Keratinocyte (primary cell): ENCODE measurements around the gene SERINC1.

ENCODE experiments used
- CTCF ChIP-seq, 3 experiments: IDR thresholded peaks in 1 of 3; conservative IDR thresholded peaks in 1 of 3; optimal IDR thresholded peaks in 1 of 3; 2 replicates in 2 of 3; 3 replicates in 1 of 3; pipeline versions ENCODE3 to v1.5.1; 2011; ENCODE audit warnings: low read length in 3 of 3, mild to moderate bottlenecking in 3 of 3, moderate library complexity in 2 of 3, control low read depth in 1 of 3, inconsistent platforms in 1 of 3; ENCODE audit not compliant: insufficient read depth in 2 of 3; ENCODE audit errors: extremely low read depth in 1 of 3
- EZH2 ChIP-seq: IDR thresholded peaks from one replicate; pipeline ENCODE4 v1.6.1; 2012; ENCODE audit warnings: inconsistent platforms, mild to moderate bottlenecking, low read length, moderate library complexity

DNA sequence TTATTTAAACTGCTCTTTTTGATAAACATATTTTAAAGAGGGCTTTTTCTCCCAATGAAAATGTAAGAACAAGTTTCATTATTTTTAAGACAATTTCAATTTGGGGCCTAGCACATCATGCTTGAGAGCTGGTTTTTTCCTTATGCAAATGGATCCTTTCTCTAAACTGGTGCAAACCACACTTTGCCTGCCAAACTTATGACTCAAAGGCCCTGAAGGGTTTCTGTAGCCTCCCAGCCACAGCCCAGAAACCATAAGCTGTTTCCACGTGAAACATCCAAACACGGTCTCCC lies 72.6 kb downstream of the SERINC1 start:
- TF ChIP-seq CTCF (optimal IDR thresholded peaks at IDR 0.05 in 1 of 3, IDR thresholded peaks at IDR 0.05 in 1 of 3, conservative IDR thresholded peaks at IDR 0.05 in 1 of 3; ENCODE audit: extremely low read depth in 1 of 3, insufficient read depth in 2 of 3, low read length in 3 of 3) (no peak), EZH2 (no peak)
